ENCODE results near the gene USP46. TPM values are rescaled to one million over a fixed set of nuclear protein-coding genes. Genes with fewer than 3 reads are reported as not detected.

USP46 gene
- total RNA-seq, 1 experiment from 2014 or later, result 15.5 TPM

GRCh38 chr4:52693492-52693891 is 34.4 kb upstream of the USP46 start:
- H3K27me3 ChIP-seq (ENCODE audit: control insufficient read depth, insufficient read depth, low read length), result no peaks in the 10 kb centered on the region
- no peaks in the 10 kb centered on the region for H3K9me3 ChIP-seq (ENCODE audit: control insufficient read depth, insufficient read depth, low read depth, low read length)
- H3K36me3 ChIP-seq (ENCODE audit: control insufficient read depth, insufficient read depth, low read length), result no peaks in the 10 kb centered on the region
- in situ Hi-C loops (cut with HindIII; ENCODE audit: low pct_unique_long_range_greater_than_20kb, low sequenced_read_pairs) (no loop called here), intact Hi-C loops (cut with micrococcal nuclease; ENCODE audit: unreplicated experiment) (no loop called here)
- no TSS peak for BruUV-seq (replicated peaks)
- H3K4me3 ChIP-seq (ENCODE audit: low read depth in 2 of 2, low read length in 2 of 2), result no peak overlapping the region
- no peak for DNase-seq (ENCODE audit: low read depth, low spot score)
- no peaks in the 10 kb centered on the region for H3K4me1 ChIP-seq (ENCODE audit: control insufficient read depth, insufficient read depth, low read length)
- no peak for ATAC-seq
- POLR2A ChIA-PET, result no interaction called here
- CTCF ChIA-PET, result no interaction called here
- no peak for TF ChIP-seq SIN3A (IDR thresholded peaks at IDR 0.05; ENCODE audit: borderline replicate concordance, insufficient read depth, low read depth, low read length)
- TF ChIP-seq TCF7L2 (IDR thresholded peaks at IDR 0.05; ENCODE audit: low read depth, low read length), result no peak
- TF ChIP-seq, protein P1, sequence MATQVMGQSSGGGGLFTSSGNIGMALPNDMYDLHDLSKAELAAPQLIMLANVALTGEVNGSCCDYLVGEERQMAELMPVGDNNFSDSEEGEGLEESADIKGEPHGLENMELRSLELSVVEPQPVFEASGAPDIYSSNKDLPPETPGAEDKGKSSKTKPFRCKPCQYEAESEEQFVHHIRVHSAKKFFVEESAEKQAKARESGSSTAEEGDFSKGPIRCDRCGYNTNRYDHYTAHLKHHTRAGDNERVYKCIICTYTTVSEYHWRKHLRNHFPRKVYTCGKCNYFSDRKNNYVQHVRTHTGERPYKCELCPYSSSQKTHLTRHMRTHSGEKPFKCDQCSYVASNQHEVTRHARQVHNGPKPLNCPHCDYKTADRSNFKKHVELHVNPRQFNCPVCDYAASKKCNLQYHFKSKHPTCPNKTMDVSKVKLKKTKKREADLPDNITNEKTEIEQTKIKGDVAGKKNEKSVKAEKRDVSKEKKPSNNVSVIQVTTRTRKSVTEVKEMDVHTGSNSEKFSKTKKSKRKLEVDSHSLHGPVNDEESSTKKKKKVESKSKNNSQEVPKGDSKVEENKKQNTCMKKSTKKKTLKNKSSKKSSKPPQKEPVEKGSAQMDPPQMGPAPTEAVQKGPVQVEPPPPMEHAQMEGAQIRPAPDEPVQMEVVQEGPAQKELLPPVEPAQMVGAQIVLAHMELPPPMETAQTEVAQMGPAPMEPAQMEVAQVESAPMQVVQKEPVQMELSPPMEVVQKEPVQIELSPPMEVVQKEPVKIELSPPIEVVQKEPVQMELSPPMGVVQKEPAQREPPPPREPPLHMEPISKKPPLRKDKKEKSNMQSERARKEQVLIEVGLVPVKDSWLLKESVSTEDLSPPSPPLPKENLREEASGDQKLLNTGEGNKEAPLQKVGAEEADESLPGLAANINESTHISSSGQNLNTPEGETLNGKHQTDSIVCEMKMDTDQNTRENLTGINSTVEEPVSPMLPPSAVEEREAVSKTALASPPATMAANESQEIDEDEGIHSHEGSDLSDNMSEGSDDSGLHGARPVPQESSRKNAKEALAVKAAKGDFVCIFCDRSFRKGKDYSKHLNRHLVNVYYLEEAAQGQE (IDR thresholded peaks at IDR 0.05; ENCODE audit: insufficient read depth in 1 of 2, low read depth in 2 of 2, low read length in 1 of 2), result no peak
- no peak for TF ChIP-seq CTCF (IDR thresholded peaks at IDR 0.05)
- no peak for TF ChIP-seq POLR2AphosphoS5 (IDR thresholded peaks at IDR 0.05; ENCODE audit: low read depth, low read length)
- H3K27ac ChIP-seq (ENCODE audit: low read length), result no peak overlapping the region

- TF ChIP-seq CTCF (IDR thresholded peaks at IDR 0.05) (no peak), SIN3A (IDR thresholded peaks at IDR 0.05; ENCODE audit: borderline replicate concordance, insufficient read depth, low read depth, low read length) (no peak), TCF7L2 (IDR thresholded peaks at IDR 0.05; ENCODE audit: low read depth, low read length) (no peak), POLR2AphosphoS5 (IDR thresholded peaks at IDR 0.05; ENCODE audit: low read depth, low read length) (no peak)
- TF ChIP-seq, protein P1 (IDR thresholded peaks at IDR 0.05; ENCODE audit: insufficient read depth in 1 of 2, low read depth in 2 of 2, low read length in 1 of 2), result no peak
- ATAC-seq (no peak), DNase-seq (ENCODE audit: low read depth, low spot score) (no peak)
- CTCF ChIA-PET, result no interaction called here
- in situ Hi-C loops (cut with HindIII; ENCODE audit: low pct_unique_long_range_greater_than_20kb, low sequenced_read_pairs), result no loop called here
- H3K36me3 ChIP-seq (ENCODE audit: control insufficient read depth, insufficient read depth, low read length), result no peaks in the 10 kb centered on the region
- BruUV-seq (replicated peaks), result no TSS peak
- no peak overlapping the region for H3K27ac ChIP-seq (ENCODE audit: low read length)
- POLR2A ChIA-PET, result no interaction called here
- no peak overlapping the region for H3K4me3 ChIP-seq (ENCODE audit: low read depth in 2 of 2, low read length in 2 of 2)
- H3K4me1 ChIP-seq (ENCODE audit: control insufficient read depth, insufficient read depth, low read length), result no peaks in the 10 kb centered on the region
- H3K9me3 ChIP-seq (ENCODE audit: control insufficient read depth, insufficient read depth, low read depth, low read length), result no peaks in the 10 kb centered on the region
- intact Hi-C loops (cut with micrococcal nuclease; ENCODE audit: unreplicated experiment), result no loop called here
- peaks cover 2% of the 10 kb centered on the region; the same call in 1 of the 2 replicates for H3K27me3 ChIP-seq (ENCODE audit: control insufficient read depth, insufficient read depth, low read length)
These were observed 30.0 kb upstream of the USP46 start for GRCh38 chr4:52689096-52689495.
